Measurements from ENCODE around the gene ST8SIA4.

- TF ChIP-seq, protein P1, sequence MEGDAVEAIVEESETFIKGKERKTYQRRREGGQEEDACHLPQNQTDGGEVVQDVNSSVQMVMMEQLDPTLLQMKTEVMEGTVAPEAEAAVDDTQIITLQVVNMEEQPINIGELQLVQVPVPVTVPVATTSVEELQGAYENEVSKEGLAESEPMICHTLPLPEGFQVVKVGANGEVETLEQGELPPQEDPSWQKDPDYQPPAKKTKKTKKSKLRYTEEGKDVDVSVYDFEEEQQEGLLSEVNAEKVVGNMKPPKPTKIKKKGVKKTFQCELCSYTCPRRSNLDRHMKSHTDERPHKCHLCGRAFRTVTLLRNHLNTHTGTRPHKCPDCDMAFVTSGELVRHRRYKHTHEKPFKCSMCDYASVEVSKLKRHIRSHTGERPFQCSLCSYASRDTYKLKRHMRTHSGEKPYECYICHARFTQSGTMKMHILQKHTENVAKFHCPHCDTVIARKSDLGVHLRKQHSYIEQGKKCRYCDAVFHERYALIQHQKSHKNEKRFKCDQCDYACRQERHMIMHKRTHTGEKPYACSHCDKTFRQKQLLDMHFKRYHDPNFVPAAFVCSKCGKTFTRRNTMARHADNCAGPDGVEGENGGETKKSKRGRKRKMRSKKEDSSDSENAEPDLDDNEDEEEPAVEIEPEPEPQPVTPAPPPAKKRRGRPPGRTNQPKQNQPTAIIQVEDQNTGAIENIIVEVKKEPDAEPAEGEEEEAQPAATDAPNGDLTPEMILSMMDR (IDR thresholded peaks at IDR 0.05; ENCODE audit: low read depth, low read length) = no peak
- TF ChIP-seq MYC (IDR thresholded peaks at IDR 0.05; ENCODE audit: low read depth, low read length) = no peak
- TF ChIP-seq POLR2A (IDR thresholded peaks at IDR 0.05; ENCODE audit: extremely low read depth, insufficient read length) = no peak
Observed at GRCh38 chr5:100799166-100799565, 103.9 kb downstream of the ST8SIA4 start.
